GM20000 (cell line): ENCODE data around the gene PMEPA1.

ENCODE experiments used
- DNase-seq: peaks from one replicate; pipeline ENCODE4 v3.0.0; 2012; ENCODE audit warnings: low spot score
- CTCF ChIP-seq: IDR thresholded peaks from 2 replicates; pipeline ENCODE4 v1.5.1; 2012; ENCODE audit warnings: mild to moderate bottlenecking, control low read depth; ENCODE audit errors: extremely low read depth, missing control alignments

Gene PMEPA1

GRCh38 chr20:57692393-57692792, 17.4 kb downstream of the PMEPA1 start:
- no peak for TF ChIP-seq CTCF

GRCh38 chr20:57691699-57692098, 18.1 kb downstream of the PMEPA1 start:
- no peak for TF ChIP-seq CTCF
- DNase-seq: no peak

More at GRCh38 chr20:57692393-57692792, 17.4 kb downstream of the PMEPA1 start:
- DNase-seq: no peak

- no peak for TF ChIP-seq CTCF
- no peak for DNase-seq
Measured at GRCh38 chr20:57690525-57690924, 19.3 kb downstream of the PMEPA1 start.

DNA sequence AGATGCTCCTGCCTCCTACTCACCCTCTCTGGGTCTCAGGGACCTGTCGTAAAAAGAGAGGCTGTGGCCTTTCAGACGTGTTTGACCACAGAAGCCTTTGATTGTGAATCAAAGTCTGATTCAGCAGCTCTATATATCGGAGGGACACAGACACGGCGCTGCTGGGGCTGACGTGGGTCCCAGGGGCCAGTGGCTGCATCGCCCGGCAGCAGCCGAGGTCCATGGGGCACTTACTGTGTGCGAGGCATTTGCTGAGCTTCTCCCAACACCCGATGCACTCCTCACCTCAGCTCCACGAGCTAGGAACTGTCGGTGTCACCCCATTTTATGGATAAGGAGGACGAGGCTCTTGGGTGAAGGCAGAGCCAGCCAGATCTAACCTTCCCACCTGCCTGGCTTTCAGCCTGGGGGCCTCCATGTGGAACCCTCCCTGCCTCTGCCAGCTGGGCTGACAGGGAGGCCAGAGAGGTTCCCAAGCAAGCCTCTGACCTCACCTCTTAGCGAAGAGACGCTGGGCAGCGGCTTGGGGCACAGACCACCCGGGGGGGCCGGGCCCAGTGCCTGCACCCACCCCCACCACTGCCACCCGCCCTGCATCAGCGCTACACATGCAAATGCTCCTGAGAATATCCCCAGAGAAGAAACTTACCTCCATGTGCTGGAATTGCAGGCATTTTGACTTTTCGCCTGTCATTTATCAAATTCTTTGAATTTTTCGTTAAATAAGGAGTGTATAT, 19.9 kb downstream of the PMEPA1 start:
- no peak for TF ChIP-seq CTCF
- DNase-seq: no peak

DNA sequence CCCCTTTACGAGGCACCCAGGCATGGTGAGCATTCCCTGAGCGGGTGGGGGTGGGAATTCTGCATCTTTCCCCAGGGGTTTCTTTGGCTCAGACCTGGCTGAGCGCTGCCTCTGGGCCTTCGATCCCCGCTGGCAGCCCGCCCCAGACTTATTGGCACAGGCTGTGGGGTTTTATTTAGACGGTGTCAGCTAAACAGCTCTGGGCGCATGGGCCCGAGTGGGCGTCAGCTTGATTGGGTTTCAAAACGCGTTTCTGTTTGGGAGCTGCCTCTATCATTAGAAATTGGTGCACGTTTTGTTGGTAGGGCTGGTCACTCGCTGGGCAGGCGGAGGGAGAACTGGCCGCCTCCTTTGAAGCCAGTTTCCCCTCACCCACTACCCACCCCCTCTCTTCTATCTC, 21.0 kb downstream of the PMEPA1 start:
- TF ChIP-seq CTCF: no peak
- no peak for DNase-seq

GRCh38 chr20:57688295-57688694, 21.5 kb downstream of the PMEPA1 start:
- no peak for DNase-seq
- no peak for TF ChIP-seq CTCF

DNA sequence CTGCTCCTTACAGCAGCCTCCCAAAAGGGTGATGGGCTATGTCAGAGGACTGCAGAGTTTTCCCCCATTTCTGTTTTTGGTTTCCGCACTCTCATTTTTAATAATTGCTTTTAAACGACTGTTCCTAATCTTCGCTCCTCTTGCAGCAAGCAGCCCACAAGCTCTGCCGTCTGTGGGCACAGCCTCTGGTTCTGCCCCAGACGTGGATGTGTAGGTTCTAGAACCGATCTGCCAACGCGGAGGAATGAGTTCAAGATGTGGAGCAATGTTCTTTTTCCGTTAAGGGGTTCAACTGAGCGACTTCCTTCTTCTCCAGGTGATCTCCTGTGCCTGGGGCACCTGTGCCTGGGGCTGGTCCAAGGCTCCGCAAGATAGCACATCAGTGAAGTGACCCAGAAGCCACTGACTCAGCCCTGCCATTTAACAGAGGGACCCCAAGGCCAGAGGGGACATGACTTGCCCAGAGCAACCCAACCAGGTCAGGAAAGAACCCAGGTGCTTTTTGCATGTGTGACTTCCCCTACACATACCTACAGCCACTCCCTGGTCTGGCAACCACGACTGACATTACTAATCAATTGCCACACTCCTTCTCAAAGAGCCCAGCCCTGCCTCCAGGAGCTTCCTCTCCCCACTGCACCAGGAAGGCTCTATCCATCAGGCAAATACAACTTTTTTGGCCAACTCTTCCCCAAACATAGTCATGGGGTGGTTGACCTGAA, 22.7 kb downstream of the PMEPA1 start:
- no peak for TF ChIP-seq CTCF
- DNase-seq: no peak
